PC-9 (cell line): ENCODE results near the gene ARIH1.

Experiments
- CTCF ChIP-seq: fragments of 200-600 bp; sonication (generic); conservative IDR thresholded peaks from 2 replicates; pipeline ENCODE4 v1.6.1; 2017; ENCODE audit warnings: mixed run types, antibody characterized with exemption, mild to moderate bottlenecking, moderate library complexity
- EZH2 ChIP-seq: fragments of 200-600 bp; sonication (generic); IDR thresholded peaks from 2 replicates; pipeline ENCODE4 v1.8.0; 2017; ENCODE audit warnings: antibody characterized with exemption, low read depth

- TF ChIP-seq CTCF (no peak), EZH2 (no peak)
These were observed 85.7 kb downstream of the ARIH1 start for GRCh38 chr15:72559781-72560180.
